Measurements from ENCODE around the gene TCF19.
"Not testable (repeated sequence)": the region's sequence is repeated elsewhere in the genome, so short reads cannot be mapped to it uniquely, and the experiment has no call there.

The TCF19 gene

DNA sequence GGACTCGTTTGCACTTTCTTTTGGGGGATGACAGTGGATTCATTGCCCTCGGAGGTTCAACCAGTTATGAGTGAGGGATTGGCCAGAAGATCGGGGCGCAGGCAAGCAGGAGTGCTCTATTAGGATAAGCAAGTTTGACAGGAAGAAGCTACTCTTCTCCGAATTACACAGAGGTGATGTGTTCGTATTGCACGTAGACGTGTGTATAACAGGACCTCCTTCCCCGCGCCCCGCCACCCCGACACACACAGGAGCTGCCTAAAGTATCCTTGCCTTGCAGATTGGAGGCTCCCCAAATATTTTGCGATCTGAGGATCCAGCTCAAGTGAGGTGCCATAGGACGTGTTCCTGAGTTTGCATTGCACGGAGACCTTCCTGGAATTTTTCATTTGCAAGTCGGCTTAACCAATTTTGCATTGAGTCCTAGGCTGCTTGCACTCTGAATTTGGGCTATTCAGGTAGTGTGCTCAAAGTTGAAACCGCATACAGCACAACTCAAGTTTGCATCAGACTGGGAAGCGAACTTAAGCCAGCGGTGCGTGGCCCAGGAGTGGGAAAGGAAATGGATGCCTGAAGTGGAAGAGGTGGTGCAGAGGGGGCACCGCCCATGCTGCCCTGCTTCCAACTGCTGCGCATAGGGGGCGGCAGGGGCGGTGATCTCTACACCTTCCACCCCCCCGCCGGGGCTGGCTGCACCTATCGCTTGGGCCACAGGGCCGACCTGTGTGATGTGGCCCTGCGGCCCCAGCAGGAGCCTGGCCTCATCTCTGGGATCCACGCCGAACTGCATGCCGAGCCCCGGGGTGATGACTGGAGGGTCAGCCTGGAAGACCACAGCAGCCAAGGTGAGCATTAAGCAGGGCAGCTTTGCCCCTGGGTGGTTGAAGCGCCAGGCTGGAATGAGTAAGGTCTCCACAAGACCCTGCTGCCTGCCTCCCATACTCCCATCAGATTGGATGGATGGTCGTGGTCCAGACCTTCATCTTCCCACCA is 770 bp downstream of the TCF19 start:
- no peak for DNase-seq (ENCODE audit: low read depth in 1 of 2, low spot score in 1 of 2)

DNA sequence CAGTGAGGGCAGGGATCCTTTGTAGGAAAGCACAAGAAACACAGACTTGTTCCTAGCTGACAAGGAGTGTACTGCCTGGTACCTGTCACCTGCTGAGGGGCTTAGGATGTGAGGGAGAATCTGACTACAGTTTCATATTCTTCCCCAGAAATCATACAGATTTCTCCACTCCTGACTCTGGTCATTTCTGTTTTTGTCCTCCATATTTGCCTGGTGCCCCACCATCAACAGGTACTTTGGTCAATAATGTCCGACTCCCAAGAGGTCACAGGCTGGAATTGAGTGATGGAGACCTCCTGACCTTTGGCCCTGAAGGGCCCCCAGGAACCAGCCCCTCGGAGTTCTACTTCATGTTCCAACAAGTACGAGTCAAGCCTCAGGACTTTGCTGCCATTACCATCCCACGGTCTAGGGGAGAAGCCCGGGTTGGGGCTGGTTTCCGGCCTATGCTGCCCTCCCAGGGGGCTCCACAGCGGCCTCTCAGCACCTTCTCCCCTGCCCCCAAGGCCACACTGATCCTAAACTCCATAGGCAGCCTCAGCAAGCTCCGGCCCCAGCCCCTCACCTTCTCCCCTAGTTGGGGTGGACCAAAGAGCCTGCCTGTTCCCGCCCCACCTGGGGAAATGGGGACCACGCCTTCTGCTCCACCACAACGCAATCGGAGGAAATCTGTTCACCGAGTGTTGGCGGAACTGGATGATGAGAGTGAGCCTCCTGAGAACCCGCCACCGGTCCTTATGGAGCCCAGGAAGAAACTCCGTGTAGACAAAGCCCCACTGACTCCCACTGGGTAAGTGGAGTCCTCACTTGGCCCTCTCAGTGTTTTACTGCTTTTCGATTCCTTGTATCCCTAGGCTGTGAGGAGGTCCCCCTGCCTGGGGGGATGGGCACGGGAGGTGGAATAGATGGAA is 3.1 kb downstream of the TCF19 start:
- no peak for DNase-seq (ENCODE audit: low read depth in 1 of 2, low spot score in 1 of 2)

DNA sequence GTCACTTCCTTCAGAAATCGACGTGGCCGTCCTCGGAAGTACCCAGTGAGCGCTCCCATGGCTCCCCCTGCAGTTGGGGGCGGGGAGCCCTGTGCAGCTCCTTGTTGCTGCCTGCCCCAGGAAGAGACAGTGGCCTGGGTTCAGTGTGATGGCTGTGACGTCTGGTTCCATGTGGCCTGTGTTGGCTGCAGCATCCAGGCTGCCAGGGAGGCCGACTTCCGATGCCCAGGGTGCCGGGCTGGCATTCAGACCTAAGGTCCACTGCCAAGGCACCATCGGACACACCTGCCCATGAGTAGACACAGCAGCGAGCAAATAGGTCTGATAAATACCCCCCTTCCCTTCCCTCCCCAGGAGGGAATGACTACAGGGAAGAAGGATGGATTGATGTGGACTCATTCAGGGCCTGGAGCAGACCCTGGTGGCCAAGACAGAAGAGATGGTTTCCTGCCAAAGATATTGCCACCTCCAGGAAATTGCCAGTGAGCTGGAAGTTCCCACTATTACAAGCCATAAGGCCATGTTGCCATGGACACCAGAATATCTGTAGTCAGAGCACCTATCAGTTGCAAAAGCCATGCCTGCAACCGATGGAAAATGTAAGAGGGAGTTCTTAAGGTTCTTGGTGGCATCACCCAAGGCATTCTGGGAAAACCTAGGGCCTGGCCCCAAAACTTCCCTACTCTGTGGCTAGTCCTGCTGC is 4.2 kb downstream of the TCF19 start:
- DNase-seq (ENCODE audit: low read depth in 1 of 2, low spot score in 1 of 2) = no peak

DNA sequence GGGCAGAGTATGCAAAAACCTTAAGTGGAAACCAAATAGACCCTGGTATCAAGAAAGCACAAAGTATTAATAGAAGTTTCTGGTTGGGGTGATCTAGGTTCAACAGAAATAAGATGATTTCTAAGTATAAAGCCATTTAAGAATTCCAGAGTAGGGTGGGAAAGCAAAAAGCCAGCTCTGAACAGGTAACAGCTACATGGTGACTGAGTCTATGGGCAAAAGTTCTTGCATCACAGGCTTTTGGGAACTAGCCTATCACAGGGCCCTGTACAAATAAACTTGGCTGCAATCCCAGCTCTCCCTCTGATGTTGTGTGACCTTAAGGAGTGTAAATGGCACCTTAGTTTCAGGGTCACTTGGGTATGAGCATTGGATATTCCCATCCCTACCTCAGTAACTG is 5.5 kb downstream of the TCF19 start:
- no peak for DNase-seq (ENCODE audit: low read depth in 1 of 2, low spot score in 1 of 2)

DNA sequence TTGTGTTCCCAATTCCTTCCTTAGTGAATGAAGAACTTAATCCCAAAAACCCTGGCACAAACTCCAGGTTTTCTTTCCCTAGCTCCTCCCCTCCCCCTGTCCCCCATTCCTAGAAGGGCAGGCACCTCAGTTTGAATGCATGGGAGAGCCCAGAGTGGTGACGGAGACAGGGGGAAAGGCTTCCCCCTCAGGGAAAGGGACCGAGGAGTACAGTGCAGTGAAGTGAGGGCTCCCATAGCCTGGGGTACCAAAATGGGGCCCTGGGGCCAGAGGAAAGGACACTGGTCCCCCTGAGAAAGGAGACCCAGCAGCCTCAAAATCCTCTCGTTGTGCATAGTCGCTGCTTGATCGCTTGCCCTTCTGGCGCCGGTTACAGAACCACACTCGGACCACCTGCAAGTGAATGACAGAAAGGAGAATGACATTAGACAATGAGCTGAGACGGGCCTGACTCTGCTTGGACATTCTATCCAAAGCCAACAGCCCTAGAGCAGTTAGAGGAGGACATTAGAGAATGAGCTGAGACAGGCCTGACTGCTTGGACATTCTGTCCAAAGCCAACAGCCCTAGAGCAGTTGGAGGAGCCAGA is 6.2 kb downstream of the TCF19 start:
- DNase-seq (ENCODE audit: low read depth in 1 of 2, low spot score in 1 of 2) = not testable (repeated sequence)

DNA sequence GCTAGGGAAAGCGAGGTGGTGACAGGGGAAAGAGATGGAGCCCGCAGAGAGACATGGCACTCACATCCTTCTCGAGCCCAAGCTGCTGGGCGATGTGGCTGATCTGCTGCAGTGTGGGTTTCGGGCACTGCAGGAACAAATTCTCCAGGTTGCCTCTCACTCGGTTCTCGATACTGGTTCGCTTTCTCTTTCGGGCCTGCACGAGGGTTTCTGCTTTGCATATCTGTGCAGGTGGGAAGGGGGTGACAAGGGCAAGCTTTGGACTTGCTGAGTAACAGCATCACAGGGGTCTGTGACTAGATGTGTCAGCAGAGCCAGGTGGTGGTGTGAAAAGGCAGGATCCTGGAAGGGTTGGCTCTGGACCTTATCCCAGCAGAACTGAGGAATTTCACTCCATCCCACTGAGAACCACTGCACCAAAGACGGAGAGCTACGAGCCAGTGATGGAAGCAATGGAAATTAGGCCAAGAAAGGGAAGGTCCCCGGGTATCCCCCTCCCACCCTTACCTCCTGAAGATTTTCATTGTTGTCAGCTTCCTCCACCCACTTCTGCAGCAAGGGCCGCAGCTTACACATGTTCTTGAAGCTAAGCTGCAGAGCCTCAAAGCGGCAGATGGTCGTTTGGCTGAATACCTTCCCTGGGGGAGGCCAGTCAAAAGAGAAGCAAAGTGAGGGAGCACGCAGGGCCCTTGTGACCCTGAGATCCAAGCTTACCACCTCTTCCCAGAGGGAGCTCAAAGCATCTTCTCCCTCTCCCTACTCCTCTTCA is 6.9 kb downstream of the TCF19 start:
- not testable (repeated sequence) for DNase-seq (ENCODE audit: low read depth in 1 of 2, low spot score in 1 of 2)

DNA sequence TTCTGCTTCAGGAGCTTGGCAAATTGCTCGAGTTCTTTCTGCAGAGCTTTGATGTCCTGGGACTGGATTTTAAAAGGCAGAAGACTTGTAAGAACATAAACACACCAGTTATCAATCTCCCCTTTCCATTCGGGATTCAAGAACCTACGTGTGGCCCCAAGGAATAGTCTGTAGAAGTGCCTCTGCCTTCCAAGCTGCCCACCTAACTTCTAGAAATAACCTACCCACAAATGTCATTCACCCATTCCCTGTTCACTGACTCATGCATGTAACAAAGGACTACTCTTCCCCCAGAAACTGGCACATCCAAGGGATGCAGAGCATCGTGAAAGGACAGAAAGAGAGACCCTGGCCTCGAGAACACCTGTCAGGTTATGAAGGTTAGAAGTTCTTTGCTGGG is 7.6 kb downstream of the TCF19 start:
- no peak for DNase-seq (ENCODE audit: low read depth in 1 of 2, low spot score in 1 of 2)

DNA sequence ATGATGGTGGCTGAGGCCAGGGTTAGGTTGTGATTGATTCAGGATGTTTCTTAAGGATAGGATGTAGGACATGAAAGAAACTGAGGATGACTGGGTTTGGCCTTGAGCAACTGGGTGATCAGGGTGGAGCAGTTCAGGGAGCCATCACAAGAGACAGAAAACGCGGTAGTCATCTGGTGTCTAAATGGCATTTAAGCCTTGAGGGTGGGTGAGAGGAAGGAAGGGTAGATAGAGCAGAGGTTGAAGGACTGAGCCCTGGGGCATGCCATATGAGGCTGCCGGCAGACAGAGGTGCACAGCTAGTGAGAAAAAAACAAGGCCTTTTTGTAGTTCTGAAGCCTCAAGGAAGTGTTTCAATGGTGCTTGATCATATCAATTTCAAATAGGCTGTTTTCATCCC is 10.2 kb downstream of the TCF19 start:
- DNase-seq (ENCODE audit: low read depth in 1 of 2, low spot score in 1 of 2) = no peak

DNA sequence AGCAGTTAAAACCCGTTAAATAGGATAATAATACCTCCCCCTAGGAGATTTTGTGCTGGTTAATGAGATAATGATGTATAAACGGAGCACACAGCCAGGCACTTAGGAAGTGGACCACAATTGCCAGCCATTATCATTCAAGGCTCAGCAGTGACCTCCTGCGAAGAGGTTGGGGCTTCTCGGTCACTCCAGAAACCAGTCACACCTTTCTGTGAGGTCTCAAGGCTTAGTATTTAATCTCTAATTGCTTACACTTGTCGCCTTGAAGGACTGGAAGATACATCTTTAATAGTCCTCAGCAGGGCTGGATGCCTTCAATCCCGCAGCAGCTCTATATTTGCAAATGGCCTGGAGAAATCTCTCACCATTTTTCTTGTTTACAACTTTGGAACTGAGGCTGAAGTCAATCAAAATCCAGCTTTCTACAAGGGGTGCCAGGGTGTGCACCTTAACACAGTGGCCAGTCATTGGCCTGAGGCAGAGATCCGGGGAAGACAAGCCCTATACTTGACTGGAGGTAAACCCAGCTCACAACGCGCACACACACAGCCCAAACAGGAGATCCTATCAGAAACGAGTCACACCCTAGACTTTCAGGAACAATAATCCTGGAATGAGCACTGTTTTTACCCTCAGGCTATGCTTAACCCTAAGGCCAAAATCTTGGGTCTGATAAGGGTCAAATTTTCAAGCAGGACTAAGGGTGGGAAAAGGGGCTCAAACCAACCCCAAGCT is 10.9 kb downstream of the TCF19 start:
- no peak for DNase-seq (ENCODE audit: low read depth in 1 of 2, low spot score in 1 of 2)

DNA sequence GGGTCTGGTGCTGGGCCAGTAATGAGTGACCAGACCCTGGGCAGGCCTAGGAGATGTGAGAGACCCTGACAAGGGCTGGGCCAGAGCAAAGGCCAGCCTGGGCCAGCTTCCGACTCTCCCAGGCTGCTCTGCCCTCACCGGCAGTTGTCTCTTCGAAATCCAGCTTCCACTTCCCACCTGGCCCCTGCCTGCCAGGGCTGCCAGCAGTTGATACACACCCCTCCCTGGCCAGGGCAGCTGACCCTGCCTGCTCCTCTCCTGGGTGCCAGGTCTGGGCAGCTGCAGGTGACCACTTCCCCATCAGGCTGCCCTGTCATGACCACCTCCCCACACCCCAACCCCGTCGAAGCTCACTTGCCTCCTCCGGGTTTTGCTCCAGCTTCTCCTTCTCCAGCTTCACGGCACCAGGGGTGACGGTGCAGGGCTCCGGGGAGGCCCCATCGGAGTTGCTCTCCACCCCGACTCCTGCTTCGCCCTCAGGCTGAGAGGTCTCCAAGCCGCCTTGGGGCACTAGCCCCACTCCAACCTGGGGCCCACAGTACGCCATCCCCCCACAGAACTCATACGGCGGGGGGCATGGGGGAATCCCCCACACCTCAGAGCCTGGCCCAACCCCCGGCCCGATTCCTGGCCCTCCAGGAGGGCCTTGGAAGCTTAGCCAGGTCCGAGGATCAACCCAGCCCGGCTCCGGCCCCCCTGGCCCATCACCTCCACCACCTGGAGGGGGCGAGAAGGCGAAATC is 11.6 kb downstream of the TCF19 start:
- DNase-seq (ENCODE audit: low read depth in 1 of 2, low spot score in 1 of 2) = not testable (repeated sequence)

DNA sequence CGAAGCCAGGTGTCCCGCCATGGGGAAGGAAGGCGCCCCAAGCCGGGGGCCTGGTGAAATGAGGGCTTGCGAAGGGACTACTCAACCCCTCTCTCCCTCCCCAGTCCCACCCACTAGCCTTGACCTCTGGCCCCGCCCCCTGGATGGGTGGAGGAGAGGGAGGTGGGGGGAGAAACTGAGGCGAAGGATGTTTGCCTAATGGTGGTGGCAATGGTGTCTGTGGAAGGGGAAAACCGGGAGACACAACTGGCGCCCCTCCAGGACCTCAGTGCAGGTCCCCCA is 12.2 kb downstream of the TCF19 start, which contains the start of gene POU5F1:
TSS of gene POU5F1 (minus strand) at position 83 of the 282 bp plus-strand sequence. CDS start at position 21, 62 bp downstream.
- DNase-seq (ENCODE audit: low read depth in 1 of 2, low spot score in 1 of 2) = no peak

DNA sequence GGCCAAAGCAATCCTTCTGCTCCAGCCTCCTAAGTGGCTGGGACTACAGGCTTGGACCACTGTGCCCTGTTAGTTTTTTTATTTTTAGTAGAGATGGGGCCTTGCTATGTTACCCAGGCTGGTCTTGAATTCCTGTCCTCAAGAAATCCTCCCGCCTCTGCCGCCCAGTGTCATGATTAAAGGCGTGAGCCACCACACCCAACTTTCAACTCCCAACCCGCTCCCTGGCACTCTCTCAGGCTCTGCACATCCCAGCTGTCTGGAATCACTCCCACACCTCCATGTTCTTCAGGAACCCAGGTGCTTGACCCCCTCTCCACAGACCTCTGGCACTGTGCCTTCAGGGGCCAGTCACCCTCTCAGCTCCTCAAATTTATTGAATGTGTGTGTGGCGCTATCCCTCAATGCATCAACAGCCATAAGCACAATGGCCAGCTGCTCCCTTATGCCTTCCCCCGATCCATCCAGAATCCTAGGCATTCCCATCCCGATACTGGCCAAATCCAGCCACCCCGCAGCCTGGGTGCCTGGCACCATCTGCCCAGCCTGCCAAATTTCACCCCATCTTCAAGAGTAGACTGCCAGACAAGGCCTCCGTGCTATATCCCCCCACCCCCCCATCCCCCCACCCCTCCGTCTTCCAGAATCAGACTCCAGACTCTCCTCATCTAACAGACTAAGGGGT is 12.7 kb downstream of the TCF19 start:
- no peak for DNase-seq (ENCODE audit: low read depth in 1 of 2, low spot score in 1 of 2)

DNA sequence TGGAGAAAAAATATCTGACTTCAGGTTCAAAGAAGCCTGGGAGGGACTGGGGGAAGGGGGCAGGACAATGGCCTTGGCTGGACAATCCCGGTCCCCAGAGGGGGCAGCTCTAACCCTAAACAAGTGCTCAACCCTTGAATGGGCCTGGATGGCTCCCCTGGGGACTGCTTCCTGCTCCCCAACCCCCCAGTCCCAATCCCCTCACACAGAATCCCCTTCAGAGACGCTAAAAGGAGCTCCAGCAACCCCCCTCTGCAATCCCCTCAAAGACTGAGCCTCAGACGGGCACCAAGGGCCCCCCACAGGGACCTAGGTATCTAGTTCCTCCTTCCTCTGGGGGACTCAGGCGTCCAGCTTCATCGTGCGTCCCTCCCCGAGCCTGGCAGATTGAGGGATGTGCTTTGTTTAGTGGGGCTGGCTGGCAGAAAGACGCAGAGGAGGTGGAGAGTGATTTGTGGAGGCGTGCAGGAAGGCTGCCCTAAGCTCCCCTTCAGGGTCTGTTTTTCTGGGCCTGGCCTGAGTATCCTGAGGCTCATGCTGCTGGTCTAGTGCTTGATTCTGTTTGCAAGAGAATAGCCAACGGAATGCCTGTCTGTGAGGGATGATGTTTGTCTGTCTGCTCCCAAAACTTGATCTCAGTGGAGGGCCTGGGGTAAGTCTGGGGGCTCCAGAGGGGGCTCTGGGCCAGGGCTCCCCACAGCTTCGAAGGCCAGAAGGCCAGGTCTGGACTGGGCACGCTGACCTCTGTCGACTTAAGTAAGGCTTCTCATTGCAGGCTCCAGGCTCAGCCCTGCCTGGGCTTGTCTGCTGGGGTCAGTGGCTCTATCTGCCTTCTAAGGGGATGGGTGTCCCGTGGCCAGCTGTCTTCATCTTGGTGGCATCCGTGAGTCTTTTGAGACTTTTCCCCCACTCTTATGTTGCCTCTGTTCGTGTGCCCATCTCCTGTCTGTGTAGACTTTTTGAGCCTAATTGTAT is 13.8 kb downstream of the TCF19 start:
- no peak for DNase-seq (ENCODE audit: low read depth in 1 of 2, low spot score in 1 of 2)

DNA sequence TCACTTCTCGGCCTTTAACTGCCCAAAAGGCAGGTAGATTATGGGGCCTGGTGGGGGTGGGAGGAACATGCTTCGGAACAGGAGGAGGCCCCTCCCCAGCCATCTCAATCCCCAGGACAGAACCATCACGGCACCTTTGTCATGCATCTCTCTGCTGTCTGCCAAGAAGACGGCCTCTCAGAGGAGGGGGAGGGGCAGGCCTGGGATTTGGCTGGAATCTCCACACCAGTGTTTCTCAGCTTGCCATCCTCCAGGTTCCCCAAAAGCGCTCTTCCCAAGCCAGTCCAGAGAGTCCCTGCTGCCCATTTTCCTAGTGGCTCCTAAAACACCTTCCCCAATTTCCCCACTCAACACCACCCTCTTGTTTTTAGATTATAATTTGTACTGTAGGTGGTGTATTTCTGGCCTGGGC is 14.6 kb downstream of the TCF19 start:
- DNase-seq (ENCODE audit: low read depth in 1 of 2, low spot score in 1 of 2) = no peak

DNA sequence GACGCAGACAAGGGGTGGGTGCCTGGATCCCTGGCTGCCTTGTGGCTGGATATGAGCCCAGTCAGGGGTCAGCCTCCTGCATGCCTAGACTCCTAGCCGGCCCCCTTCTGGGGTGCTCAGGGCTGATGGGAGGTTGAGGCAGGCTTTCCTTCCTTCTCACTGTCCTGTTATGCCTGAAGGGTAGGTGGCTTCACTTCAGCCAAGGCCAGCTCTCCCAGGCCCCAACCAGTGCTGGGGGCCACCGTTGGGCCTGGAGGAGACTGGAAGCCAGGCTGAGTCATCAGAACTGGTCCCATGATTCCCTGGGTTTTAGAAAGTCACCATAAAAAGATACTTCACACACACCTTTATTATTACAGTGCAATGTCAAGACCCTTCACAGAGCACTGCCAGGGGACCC is 15.0 kb downstream of the TCF19 start:
- no peak for DNase-seq (ENCODE audit: low read depth in 1 of 2, low spot score in 1 of 2)

DNA sequence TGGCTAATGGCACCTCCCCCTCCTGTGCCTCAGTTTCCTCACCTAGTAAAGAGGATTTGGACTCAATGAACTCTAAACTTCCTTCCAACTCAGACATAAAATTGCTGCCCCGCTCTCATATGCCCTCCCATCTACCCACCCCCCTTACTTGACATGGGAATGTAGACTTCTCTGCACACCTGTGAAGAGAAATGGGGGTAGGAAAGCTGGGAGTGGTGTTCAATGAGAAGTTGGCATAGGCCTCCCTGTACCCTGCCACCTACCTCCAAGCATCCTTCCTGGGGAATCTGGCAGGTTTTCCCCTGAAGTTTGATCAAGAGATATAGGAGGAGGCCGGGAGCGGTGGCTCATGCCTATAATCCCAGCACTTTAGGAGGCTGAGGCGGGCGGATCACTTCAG is 16.0 kb downstream of the TCF19 start:
- DNase-seq (ENCODE audit: low read depth in 1 of 2, low spot score in 1 of 2) = no peak

DNA sequence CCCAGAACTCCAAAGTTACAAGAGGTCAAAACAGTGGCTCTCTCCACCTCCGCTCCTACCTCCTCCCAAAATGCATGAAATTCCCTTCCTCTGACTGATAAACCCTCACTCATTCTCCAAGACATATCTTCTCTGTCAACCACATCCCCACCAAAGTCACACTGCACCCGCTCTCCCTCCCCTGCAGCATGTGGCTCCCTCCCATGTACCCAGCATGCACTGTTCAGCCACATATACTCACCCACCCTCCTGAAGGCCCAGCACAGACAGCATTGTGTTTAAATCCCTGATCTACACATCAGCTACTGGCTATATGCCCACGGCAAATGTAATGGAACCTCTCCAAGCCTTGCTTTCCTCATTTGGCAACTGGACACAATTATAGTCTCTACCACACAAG is 17.6 kb downstream of the TCF19 start:
- no peak for DNase-seq (ENCODE audit: low read depth in 1 of 2, low spot score in 1 of 2)

All from stimulated activated CD4-positive, alpha-beta T cell treated with anti-CD3 and anti-CD28 coated beads, Interleukin-15, amount 100 ng/mL, for 1 hour (primary cell).